Left hindlimb (tissue), 1 donor: ENCODE data around the gene TTC9.

Source experiments
- DNase-seq: peaks from one replicate; pipeline ENCODE4 v3.0.0-alpha.2; 2018

TTC9 gene

DNA sequence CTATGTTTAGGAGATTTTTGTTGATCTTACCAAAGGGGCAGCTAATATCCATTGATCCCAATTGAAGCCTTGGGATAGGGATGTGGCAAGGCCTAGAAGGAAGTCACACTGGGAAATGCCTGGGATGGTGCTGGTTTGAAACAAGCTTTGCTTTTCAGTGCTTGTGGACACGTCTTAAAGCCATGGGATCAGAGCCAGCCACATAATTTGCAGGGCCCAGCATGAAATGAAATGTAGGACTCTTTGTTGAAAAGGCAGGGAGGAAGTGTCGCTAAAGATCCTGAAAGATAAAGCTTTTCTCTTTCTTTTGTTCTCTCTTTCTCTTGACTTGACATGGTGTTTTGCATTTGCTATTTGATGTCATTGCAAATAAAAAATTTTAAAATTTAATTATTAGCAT, 5.0 kb downstream of the TTC9 start:
- DNase-seq: no peak

DNA sequence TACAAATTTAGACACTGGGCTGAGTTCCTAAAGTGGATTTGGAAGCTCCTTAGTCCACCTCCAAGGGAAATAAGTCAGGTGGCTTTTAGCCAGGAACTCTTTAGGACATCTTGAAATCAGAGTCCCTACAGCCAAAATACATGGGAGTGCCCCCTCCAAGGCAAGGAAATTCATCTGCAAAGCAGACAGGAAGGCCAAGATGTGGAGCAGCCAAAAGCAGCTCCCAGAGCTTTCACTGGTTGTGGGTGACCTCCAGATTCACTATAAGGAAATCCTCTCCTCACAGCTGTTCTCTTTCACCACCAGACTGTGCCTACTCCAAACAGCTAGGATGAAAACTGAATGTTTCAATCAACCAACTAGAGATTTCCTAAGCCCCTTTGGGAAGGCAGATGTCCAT, 6.6 kb downstream of the TTC9 start:
- no peak for DNase-seq

DNA sequence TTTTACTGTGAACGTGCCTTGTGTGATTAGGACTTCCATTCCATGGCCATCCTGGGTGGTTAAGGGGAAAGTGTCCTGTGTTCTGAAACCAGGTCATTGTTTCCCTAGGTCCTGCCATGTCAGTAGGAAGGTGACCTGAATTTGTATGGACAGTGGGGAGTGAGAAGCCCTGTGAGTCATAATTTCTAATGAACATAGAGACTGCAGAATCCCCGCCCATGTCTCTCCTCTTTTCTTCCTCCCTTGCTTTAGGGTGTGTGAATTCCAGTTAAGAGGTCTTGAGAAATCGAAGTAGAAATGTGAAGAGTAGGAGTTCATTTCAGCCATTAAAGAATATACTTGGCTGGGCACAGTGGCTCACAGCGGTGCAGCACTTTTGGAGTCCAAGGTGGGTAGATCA, 8.1 kb downstream of the TTC9 start:
- DNase-seq: no peak

DNA sequence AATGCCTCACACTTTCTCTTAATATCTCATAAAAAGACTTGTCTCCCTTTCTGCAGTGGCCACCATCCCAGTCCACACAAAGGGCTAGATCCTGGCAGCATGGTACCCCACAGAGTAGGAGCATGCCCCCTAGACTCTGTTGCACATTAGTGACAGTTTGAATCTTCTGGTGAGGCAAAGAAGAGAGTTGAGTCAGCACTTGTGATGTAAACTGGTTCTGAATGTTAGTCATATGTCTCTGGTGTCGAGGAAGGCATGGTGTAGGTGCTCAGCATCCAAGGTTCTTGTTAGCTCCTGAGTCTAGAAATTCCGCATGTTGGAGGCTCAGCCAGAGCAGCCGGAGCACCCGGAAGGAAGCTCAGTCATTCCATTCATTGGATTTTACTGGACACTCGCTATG, 9.8 kb downstream of the TTC9 start:
- DNase-seq: no peak

DNA sequence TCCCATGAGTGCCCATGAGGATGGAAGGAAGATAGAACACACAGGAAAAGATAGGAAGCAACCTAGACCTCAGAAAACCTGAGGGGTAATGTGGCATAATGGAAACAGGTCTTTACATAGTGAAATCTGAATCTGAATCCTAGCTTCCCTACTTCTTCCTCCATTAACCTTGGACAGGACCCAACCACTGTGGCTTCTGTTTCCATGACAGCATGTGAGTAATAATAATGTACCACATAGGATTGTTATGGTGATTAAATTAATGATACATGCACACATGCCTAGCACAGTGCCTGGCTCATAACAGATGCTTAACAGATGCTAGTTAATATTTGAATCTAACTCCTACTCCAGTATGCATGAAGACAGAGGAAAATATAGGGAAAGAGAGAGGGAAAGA, 11.2 kb downstream of the TTC9 start:
- DNase-seq: no peak

DNA sequence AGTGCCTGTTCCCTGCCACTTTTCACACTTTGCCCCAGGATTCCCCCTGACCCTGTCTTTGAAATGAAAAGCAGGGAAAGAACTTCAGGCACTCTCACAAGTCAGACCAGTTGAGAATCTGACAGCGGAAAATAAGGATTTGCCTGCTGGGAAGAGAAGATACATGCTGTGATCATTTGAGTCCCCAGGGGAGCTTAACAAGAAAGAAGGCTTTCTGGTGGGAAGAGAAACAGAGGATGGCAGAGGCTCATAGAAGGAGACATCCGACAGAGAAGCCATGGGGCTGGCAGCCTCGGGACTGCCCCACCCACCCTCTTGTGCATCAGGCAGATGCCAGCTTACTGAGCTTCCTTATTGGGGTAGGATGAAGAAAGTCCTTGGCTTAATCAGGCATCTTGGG, 11.9 kb downstream of the TTC9 start:
- no peak for DNase-seq

DNA sequence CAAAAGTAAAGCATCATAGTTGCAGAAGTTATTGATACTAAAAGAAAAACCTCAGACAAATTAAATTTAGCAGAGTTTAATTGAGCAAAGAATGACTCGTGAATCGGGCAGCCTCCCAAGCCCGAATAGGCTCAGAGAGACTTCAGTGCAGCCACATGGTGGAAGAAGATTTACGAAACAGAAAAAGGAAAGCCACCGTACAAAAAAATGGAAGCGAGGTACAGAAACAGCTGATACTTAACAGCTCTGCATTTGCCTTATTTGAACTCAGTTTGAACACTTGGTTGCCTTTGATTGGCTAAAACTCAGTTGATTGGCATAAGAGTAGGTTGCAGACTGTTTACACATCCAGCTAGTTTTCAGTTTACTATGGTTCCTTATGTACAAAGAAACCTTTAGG, 12.9 kb downstream of the TTC9 start:
- DNase-seq: no peak

DNA sequence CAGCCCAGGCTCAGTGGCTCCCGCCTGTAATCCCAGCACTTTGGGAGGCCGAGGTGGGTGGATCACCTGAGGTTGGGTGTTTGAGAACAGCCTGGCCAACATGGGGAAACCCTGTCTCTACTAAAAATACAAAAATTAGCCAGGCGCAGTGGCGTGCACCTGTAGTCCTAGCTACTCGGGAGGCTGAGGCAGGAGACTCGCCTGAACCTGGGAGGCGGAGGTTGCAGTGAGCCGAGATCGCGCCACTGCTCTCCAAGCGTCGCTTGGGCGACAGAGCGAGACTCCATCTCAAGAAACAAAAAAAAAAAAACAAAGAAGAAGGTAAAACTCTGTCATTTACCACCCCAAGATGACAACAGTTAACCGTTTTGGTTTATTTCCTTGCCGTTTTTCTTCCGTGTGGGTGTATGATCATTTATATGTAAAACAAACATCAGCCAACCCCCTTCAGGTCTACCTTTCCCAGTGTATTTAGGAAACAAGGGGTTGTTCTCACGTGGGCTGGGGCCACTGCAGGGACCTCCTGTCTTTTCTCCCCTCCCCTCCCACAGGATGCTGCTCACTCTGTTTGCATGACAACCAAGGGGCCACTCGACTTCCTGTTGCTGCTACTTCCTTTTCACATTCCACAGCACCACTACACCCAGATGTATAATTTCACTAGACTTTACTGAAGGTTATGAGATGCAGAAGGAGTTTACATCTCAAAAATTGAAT, 13.6 kb downstream of the TTC9 start:
- DNase-seq: no peak

DNA sequence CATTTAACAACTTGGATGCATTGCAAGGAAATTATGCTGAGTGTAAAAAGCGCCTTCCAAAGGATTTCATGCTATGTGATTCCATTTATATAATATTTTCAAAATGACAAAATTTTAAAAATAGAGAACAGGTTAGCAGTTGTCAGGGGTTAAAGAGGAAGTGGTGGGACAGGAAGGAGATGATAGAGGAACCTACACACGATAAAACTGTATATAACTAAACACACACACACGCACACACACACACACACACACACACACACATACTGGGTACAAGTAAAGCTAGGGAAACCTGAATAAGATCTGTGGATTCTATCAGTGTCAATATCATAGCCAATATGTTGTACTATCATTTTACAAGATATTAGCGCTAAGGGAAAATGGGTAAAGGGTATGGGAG, 17.2 kb downstream of the TTC9 start:
- DNase-seq: no peak

DNA sequence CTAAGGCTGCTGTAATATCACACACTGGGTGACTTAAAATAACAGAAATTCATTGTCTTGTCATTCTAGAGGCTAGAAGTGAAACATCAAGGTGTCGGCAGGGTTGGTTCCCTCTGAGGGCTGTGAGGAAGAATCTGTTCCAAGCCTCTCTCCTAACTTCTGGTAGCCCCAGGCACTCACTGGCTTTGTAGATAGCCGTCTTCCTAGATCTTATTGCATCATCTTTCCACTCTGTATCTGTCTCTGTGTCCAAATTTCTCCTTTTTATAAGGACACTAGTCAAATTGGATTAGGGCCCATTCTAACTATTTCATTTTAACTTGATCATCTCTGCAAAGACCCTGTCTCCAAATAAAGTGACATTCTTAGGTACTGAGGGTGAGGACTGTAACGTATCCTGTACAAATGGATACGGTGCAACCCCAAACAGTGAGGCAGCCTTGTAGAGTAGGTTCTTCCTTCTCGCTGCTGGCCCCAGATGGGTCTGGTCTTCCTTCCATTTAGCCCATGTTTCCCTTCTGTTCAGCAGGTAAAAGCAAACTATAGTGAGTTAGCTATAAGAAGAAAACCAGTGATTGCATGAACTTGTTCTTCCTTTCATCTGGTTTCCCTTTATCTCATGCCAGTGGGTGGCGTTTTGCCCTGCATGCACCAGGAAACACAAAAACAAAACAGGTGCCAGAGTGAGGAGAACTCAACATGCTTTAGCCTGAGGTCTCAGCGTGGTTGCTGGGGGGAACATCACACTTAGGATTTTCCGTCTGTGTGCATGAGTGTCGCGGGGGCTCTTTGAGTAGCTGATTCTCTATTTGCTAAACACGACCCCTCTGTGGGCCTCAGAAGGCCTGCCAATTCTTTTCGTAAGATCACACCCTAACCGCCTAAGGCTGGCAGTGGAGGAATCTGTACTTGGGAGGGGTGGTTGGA, 19.5 kb downstream of the TTC9 start:
- DNase-seq: no peak

DNA sequence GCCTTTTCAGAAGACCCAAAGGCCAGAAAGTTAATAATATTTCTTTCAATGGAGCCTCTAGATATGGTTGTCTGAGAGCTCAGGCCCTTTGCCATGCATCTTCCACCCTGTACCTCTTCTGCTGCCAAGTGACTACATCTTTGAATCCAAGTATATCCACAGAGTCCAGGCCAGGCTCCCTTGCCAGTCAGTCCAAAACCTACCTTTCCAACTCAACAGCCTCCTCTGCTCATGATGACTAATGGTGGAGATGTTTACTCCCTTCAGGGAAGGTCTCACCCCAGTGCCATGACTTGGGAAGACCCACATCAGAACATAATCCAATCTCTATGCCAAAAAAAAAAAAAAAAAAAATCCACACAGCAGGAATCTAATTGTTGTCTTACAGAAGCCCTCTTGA, 20.4 kb downstream of the TTC9 start:
- no peak for DNase-seq

DNA sequence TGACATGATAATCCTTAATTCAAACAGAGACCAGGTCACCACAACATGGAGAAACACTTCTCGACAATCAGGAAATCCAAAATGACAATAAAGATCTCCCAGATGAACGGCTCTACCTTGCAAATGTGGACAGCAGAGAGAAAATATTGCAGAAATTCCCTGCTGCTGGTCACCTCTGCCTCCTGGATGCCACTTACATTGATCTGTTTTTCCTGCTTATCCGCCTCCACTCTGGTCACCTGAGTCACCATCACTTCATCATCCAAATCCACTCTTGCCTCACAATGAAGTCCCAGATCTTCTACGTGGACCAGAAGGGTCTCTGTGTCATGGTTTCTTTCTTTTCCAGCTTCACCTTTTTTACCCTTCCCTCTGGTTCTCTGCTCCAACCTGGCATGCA, 21.1 kb downstream of the TTC9 start:
- DNase-seq: no peak

DNA sequence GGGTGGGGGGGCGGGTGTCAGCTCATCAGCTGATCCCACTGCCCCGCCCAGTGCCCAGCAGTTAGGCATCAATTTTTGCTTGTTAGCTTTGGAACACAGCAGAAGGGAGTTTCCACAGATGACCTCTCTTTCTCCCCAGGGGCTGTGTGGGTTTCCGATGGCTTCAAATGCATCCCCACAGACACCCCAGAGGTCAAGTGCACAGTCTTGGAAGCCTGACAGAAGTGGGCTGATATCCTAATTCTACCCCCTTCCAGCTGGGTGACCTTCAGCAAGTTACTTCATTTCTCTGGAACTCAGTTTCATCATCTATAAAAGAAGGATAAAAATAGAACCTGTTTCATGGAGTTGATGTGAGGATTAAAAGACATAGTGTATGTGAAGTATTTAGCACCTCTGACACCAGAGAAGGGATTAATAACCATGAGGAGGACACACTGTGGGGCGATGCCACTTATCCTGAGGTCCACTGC, 22.0 kb downstream of the TTC9 start:
- DNase-seq: no peak

DNA sequence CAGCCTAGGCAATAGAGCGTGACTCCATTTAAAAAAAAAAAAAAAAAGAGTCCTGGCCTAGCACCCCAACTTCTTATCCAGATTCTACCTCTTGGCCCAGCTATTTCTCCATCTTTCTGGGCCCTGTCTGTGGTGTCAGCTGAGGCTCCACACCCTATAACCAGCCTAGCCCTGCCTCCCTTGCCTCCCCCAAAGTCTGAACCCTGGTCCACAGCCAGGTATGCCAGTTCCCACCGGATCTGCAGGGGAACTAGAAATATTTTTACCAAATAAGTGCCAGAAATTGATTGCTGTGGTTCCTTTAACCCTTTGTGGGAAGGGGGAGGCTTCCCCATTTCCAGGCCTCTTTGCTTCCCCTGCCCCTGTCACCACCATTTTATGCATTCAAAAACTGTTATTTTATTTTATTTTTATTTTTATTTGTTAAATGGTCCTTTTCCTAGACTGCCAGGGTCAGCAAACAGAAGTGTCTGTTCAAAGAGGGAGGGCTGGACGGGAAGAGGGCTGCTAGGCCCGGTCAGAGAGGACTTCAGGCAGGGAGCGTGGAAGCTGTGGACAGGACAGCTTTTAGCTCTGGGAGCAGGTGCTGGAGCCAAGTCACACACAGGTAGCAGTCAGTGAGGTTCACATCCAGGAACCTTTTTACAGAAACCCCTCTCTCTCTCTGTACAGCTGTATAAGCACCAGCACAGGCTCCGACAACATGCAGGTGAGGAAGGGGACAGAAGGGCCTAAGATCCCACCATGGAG, 23.2 kb downstream of the TTC9 start:
- no peak for DNase-seq

DNA sequence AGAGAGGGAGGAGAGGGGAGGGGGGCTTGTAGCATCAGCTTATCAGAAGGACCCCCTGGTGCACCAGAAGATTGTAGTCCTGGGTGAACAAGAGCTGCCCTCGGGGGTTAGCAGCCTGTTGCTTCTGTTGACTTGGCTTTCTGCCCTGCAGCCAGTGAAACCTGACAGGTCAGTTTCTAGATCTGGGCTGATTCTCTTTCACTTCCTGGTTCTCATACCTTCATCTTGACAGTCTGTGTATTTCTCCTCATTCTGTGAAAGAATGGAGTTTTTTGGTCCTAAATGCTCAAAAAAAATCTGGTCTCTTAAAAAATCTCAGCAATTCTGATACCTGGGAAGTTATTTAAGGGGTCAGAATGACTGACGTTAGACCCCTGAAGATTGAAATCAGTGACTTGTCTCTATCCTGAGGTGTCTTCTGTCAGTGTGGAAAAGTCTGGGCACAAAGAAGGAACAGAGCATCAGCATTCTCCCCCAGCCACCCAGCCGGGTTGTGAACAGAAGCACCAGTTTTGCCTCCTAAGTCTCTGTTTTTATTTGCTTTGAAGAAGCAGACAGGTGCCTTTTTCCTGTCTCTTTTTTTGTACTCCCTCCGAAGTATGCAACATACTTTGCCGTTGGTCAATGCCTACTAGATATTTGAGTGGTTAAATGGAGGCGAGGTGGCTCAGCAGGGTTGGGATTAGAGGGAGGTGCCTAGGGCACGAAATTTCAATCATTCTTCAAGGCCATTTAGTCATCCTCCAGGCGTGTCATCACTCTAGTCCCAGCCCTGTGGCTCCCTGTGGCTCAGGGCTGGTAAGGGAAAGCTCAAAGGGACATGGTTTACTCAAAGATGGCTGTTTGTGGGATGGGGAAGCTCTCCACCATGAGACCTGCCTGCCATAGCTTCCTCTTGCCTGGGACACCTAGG, 24.0 kb downstream of the TTC9 start:
- no peak for DNase-seq

DNA sequence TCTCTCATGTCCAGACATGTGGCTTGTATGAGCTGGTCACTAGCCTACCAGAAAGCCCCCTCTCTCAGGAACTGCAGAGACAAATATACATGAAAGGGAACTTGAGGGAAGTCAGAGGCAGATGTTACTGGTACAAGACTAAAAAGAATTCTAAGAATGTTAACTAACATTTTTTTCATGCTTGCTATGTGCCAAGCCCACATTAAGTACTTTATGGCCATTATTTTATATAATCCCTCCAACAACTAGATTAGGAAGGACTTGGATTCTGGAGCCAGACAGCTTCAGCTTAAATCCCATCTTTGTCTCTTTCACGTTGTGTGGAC, 24.6 kb downstream of the TTC9 start:
- DNase-seq: no peak

DNA sequence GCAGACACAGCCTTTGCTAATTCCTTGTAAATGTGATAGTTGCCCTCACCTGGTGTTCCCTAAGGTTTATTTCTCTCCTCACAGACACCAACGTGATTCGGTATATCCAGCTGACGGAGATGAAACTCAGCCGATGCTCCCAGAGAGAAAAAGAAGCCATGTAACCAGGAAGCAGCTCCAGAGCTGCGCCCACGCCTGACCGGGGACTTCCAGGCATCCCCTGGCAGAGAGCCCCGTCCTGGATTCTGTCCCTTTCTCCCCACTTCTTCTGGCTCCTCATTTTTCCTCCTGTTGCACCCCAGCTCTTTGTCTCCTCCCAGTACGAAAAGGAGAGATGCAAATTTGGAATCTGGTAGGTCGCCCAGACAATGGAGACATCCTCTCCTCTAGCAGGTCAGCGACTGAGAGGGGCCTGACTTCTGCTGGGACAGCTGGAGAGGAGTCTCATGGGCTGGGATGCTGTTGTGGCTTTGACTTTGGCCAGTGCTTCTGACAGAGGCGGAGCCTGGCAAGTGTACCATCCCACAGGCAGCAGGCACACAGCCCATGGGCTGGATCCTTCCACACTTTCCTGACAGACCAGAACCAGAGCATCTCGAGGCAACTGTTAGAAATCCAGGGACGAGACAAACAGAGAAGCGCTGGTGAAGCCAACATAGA, 29.4 kb downstream of the TTC9 start:
- DNase-seq: peak; percentile 39

DNA sequence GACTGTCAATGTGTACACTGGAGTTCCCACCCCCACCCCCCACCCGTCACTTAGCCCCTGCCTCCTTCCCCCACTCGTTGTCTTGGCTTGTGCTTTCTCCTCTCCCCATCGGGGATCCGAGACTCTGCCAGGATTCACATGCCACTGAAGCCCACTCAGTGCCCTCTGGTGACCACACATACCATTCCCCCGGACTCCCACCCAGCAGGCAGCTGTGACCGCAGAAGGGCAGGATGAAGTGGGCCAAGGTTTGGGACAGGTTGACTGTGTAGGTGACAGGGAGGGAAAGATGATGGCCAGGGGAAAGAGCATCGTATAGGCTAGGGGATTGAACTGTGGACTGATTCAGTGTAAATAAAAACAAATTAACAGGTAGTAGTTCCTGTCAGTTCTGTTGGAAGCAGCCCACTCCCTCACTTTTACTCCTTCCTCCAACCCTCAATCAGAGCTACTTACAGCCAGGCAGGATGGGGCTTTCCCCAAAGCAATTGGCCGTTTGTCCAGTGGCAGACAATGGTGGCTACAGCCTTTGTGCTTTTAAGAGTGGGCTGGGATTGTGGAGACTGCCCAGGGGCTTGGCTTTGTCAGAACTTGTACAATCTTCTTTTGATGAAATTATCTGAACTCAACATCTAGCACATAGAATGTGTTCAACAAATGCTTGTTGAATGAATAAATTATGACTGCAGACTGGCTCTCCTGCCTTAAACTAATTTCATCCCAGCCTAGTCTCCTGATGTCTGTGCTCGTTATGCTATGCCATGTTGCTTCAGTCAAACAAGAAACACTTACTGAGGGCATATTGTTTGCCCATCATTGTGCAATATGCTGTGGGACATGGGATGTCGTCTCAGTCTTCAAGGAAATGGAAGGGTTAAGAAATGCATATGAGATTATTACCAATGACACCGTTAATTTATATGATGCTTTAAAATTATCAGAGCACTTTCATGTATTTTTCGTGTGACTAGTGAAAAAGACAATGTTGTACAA, 30.2 kb downstream of the TTC9 start:
- DNase-seq: no peak

DNA sequence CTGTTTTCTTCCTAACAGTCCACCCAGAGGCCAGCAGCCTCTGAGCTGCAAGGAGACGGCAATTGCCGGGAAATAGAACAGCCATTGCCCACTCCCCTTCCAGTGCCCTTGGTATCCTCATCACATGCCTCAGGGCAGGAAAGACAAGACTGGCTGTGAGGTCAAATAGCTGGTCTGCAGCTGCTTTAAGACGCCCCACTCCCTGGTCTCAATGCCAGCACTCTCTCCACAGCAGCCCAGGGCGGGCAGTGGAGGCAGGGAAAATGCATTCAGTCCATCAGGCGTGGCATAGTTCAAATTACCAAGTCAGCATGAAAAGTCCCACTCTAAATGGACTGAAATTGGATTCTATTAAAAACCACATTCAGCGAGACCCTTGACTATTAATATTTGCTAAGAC, 35.6 kb downstream of the TTC9 start:
- DNase-seq: no peak

DNA sequence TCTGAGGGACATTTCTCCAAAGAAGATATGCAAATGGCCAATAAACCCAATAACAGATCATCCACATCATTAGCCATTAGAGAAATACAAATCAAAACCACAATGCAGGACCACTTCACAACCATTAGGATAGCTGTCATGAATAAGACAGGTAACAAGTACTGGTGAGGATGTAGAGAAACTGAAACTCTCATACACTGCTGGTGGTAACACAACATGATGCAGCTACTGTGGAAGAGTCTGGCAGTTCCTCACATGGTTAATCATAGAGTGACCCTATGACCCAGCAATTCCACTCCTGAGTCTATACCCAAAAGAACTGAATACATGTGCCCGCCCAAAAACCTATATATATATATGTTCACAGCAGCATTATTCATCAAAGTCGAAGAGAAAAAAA, 39.0 kb downstream of the TTC9 start:
- no peak for DNase-seq

DNA sequence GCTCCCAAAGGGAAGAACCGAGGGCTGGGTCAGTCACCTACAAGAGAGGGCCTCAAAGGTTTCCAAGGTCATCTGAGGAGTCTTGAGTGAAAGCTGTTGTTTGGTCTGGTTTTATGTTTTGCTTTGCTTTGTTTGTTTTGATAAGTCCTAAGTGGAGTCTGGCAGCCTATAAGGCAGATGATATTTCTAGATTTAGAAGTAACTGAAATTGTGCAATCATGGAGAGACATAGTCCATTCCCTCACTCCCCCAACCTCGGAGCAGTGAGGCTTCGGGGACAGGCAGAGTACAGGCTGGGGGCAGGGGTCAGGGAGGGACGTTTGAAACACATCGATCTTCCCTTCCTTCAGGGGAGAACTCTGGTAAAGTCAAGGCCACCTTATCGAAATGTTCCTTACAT, 42.3 kb downstream of the TTC9 start:
- DNase-seq: no peak
